H1 (cell line): ENCODE measurements around the gene DNAL1. TPM values are rescaled to one million over a fixed set of nuclear protein-coding genes. Genes with fewer than 3 reads are reported as not detected.

ENCODE experiments used
- CBX5 ChIP-seq: fragments of 300-800, 300-1000 bp; sonication (generic); IDR thresholded peaks from 2 replicates; pipeline ENCODE4 v1.7.1; 2016; ENCODE audit warnings: antibody characterized with exemption, low read length, low read depth
- CBX8 ChIP-seq: fragments of 300-800, 300-1000 bp; sonication (generic); IDR thresholded peaks from 2 replicates; pipeline ENCODE4 v1.7.1; 2016; ENCODE audit warnings: low read depth, low read length, borderline replicate concordance
- CHD7 ChIP-seq: fragments of 300-600 bp; sonication (generic); IDR thresholded peaks from 2 replicates; pipeline ENCODE4 v1.7.1; 2012; ENCODE audit warnings: low read length, moderate library complexity, mild to moderate bottlenecking, inconsistent platforms; ENCODE audit not compliant: insufficient replicate concordance
- HDAC2 ChIP-seq, 2 experiments: fragments of 300-600 bp in 1 of 2; sonication (generic) in 1 of 2; IDR thresholded peaks; 2 replicates each; pipeline ENCODE4 v1.6.1; 2011 to 2012; ENCODE audit warnings: low read depth in 2 of 2, low read length in 2 of 2, mild to moderate bottlenecking in 2 of 2, moderate library complexity in 2 of 2, borderline replicate concordance in 1 of 2, inconsistent platforms in 1 of 2
- RAD21 ChIP-seq, 2 experiments: IDR thresholded peaks in 1 of 2; conservative IDR thresholded peaks in 1 of 2; 2 replicates each; pipeline ENCODE4 v1.6.1; 2011; ENCODE audit warnings: low read depth in 2 of 2, low read length in 2 of 2, improper control_type of control experiment in 1 of 2, inconsistent platforms in 1 of 2, mild to moderate bottlenecking in 1 of 2, moderate library complexity in 1 of 2
- SUZ12 ChIP-seq: fragments of 200-600 bp; sonication (generic); IDR thresholded peaks from 2 replicates; pipeline ENCODE4 v1.6.1; 2012; ENCODE audit warnings: mild to moderate bottlenecking, inconsistent platforms, low read length, moderate library complexity, mixed read lengths
- TAF7 ChIP-seq: optimal IDR thresholded peaks from 2 replicates; pipeline ENCODE3; 2011; ENCODE audit warnings: low read depth, mild to moderate bottlenecking, inconsistent platforms, low read length, moderate library complexity, borderline replicate concordance
- polyA plus RNA-seq, 7 experiments: library from polyadenylated mRNA; depleted of rRNA in 3 of 7; stranded (reverse) in 5 of 7; unstranded in 2 of 7; fragments of >200 nt in 5 of 7; fragments of 200-250 nt in 2 of 7; gene quantifications; 1 replicate in 5 of 7; 2 replicates in 1 of 7; 4 replicates in 1 of 7; pipeline versions ENCODE4 v1.2.1 to v1.2.3, GENCODE V29; 2011 to 2013; ENCODE audit warnings: missing spikeins in 2 of 7, mixed read lengths in 2 of 7
- total RNA-seq: library from RNA; stranded (reverse); fragmentation: NEBNext Ultra II Directional; extraction: Animal tissue kit (Norgen Biotek cat#: 25700); gene quantifications from 2 replicates; pipeline ENCODE4 v1.2.1, GENCODE V29; 2021

Gene DNAL1
- total and polyA plus RNA-seq, 2 of the 8 experiments (the other 6 are each of a cell fraction or from before 2014, with no cell fraction given): 2.8 to 16.8 TPM

- TF ChIP-seq CHD7: no peak
- no peak for TF ChIP-seq CBX5
- no peak for TF ChIP-seq TAF7
- TF ChIP-seq RAD21 (IDR thresholded peaks at IDR 0.05 in 1 of 2, conservative IDR thresholded peaks at IDR 0.05 in 1 of 2; ENCODE audit: low read depth in 2 of 2, low read length in 2 of 2): peak; percentile 44 to 56
- peak; percentile 57 for TF ChIP-seq SUZ12
- no peak for TF ChIP-seq CBX8
- TF ChIP-seq HDAC2 (IDR thresholded peaks at IDR 0.05; ENCODE audit: borderline replicate concordance in 1 of 2, low read depth in 2 of 2, low read length in 2 of 2): no peak
These were observed 10.6 kb upstream of the DNAL1 start (continued) for GRCh38 chr14:73634011-73634833.
